Measurements from ENCODE around the gene U2AF2. TPM values are rescaled to one million over a fixed set of nuclear protein-coding genes. Genes with fewer than 3 reads are reported as not detected.

Gene U2AF2
- total and polyA plus RNA-seq, 9 of the 15 experiments (the other 6 are each of a cell fraction or from before 2014, with no cell fraction given), result 3.0 to 331 (median 157) TPM

DNA sequence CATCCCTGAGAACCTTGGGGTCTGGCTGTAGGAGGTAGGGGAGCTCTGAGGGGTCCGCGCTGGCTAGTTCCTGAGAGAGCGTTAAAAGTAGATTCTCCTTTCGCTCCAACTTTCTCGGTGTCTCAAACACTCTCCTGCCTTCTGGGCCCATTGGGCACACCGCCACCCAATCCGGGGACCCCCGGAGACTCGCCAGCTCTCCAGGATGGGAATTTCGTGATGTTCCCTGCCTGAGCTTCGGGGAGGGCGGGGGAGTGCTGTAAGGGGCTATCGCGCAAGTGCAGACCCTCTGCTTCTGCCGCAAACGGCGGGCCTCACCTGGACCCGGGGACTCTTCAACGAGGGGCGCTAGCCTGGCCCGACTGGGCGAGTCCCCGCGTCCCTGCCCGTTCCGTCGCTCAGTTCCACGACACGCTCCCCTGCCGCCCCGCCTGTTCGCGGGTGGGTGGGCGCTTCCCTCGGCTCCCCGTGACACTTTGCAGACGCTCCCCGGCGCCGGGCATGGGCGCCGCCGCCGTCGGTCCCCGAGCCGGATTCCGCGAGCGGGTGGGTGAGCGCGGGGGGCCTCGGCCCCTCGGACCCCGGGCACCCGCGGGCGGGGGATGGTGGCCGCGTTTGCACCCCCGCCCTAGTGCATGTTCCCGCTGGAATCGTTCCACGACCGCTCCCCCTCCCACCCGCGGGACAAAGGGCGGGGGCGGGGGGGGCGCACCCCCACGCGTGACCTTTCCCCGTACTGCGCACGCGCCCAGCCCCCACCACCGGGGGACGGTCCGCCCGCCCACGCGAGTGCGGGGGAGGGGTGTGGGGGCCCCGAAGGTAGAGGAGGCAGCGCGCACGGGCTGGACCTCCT, 6.9 kb upstream of the U2AF2 start, which contains the start of gene CCDC106 (continued):
- TF ChIP-seq, protein P1, sequence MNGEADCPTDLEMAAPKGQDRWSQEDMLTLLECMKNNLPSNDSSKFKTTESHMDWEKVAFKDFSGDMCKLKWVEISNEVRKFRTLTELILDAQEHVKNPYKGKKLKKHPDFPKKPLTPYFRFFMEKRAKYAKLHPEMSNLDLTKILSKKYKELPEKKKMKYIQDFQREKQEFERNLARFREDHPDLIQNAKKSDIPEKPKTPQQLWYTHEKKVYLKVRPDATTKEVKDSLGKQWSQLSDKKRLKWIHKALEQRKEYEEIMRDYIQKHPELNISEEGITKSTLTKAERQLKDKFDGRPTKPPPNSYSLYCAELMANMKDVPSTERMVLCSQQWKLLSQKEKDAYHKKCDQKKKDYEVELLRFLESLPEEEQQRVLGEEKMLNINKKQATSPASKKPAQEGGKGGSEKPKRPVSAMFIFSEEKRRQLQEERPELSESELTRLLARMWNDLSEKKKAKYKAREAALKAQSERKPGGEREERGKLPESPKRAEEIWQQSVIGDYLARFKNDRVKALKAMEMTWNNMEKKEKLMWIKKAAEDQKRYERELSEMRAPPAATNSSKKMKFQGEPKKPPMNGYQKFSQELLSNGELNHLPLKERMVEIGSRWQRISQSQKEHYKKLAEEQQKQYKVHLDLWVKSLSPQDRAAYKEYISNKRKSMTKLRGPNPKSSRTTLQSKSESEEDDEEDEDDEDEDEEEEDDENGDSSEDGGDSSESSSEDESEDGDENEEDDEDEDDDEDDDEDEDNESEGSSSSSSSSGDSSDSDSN (IDR thresholded peaks at IDR 0.05; ENCODE audit: borderline replicate concordance in 1 of 2, low read depth in 2 of 2, low read length in 2 of 2), result no peak
- TF ChIP-seq YBX1 (IDR thresholded peaks at IDR 0.05) (no peak), TAF15 (IDR thresholded peaks at IDR 0.05; ENCODE audit: low read depth, low read length) (no peak), ZNF347 (CRISPR knock-in tag; IDR thresholded peaks at IDR 0.05; ENCODE audit: low read depth) (no peak), ZNF140 (CRISPR knock-in tag; IDR thresholded peaks at IDR 0.05) (no peak), GATAD2B (IDR thresholded peaks at IDR 0.05; ENCODE audit: borderline replicate concordance) (peak; percentile 100), HNRNPH1 (optimal IDR thresholded peaks at IDR 0.05; ENCODE audit: low read depth, low read length) (no peak), PML (IDR thresholded peaks at IDR 0.05; ENCODE audit: low read length) (no peak), POU5F1 (IDR thresholded peaks at IDR 0.05; ENCODE audit: borderline replicate concordance, low read depth, low read length, partially characterized antibody) (no peak), XRCC4 (IDR thresholded peaks at IDR 0.05; ENCODE audit: extremely low read depth, insufficient read depth, insufficient read length) (no peak), ZNF239 (CRISPR knock-in tag; IDR thresholded peaks at IDR 0.05) (no peak), TARDBP (IDR thresholded peaks at IDR 0.05) (peak; percentile 98), RBM25 (IDR thresholded peaks at IDR 0.05; ENCODE audit: low read depth, low read length, severe bottlenecking) (no peak), NUFIP1 (IDR thresholded peaks at IDR 0.05; ENCODE audit: partially characterized antibody) (no peak), RFX7 (CRISPR knock-in tag; IDR thresholded peaks at IDR 0.05) (no peak), RBM34 (IDR thresholded peaks at IDR 0.05; ENCODE audit: borderline replicate concordance, insufficient read depth, low read length) (no peak), ZNF324 (CRISPR knock-in tag; IDR thresholded peaks at IDR 0.05) (no peak), NFATC3 (IDR thresholded peaks at IDR 0.05) (no peak), SOX6 (IDR thresholded peaks at IDR 0.05) (0 out of 2 replicates have a peak, but pooled peaks have one; percentile 44)
- TF ChIP-seq, protein P2, sequence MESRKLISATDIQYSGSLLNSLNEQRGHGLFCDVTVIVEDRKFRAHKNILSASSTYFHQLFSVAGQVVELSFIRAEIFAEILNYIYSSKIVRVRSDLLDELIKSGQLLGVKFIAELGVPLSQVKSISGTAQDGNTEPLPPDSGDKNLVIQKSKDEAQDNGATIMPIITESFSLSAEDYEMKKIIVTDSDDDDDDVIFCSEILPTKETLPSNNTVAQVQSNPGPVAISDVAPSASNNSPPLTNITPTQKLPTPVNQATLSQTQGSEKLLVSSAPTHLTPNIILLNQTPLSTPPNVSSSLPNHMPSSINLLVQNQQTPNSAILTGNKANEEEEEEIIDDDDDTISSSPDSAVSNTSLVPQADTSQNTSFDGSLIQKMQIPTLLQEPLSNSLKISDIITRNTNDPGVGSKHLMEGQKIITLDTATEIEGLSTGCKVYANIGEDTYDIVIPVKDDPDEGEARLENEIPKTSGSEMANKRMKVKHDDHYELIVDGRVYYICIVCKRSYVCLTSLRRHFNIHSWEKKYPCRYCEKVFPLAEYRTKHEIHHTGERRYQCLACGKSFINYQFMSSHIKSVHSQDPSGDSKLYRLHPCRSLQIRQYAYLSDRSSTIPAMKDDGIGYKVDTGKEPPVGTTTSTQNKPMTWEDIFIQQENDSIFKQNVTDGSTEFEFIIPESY (CRISPR knock-in tag; IDR thresholded peaks at IDR 0.05), result no peak; the same call in 1 of the 2 replicates
- TF ChIP-seq, protein P3, sequence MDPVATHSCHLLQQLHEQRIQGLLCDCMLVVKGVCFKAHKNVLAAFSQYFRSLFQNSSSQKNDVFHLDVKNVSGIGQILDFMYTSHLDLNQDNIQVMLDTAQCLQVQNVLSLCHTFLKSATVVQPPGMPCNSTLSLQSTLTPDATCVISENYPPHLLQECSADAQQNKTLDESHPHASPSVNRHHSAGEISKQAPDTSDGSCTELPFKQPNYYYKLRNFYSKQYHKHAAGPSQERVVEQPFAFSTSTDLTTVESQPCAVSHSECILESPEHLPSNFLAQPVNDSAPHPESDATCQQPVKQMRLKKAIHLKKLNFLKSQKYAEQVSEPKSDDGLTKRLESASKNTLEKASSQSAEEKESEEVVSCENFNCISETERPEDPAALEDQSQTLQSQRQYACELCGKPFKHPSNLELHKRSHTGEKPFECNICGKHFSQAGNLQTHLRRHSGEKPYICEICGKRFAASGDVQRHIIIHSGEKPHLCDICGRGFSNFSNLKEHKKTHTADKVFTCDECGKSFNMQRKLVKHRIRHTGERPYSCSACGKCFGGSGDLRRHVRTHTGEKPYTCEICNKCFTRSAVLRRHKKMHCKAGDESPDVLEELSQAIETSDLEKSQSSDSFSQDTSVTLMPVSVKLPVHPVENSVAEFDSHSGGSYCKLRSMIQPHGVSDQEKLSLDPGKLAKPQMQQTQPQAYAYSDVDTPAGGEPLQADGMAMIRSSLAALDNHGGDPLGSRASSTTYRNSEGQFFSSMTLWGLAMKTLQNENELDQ (CRISPR knock-in tag; IDR thresholded peaks at IDR 0.05; ENCODE audit: borderline replicate concordance), result no peak

Data from K562 (cell line).